Stomach smooth muscle (tissue), 2 donors: ENCODE data around the gene CES2.
"Not testable (repeated sequence)": the region's sequence is repeated elsewhere in the genome, so short reads cannot be mapped to it uniquely, and the experiment has no call there.

ENCODE experiments used
- H3K27ac ChIP-seq: one replicate; pipeline ENCODE4 v1.7.0; 2013; ENCODE audit warnings: mild to moderate bottlenecking, low read length, inconsistent platforms
- H3K27me3 ChIP-seq, 2 donors: one replicate each; pipeline ENCODE4 v1.7.0; 2013; ENCODE audit warnings: low read length in 2 of 2; ENCODE audit not compliant: insufficient read depth in 2 of 2, control insufficient read depth in 1 of 2
- H3K36me3 ChIP-seq, 2 donors: one replicate each; pipeline ENCODE4 v1.7.0; 2013; ENCODE audit warnings: low read length in 2 of 2; ENCODE audit not compliant: control insufficient read depth in 2 of 2, insufficient read depth in 2 of 2
- H3K4me1 ChIP-seq: one replicate; pipeline ENCODE4 v1.7.0; 2013; ENCODE audit warnings: low read length; ENCODE audit not compliant: control insufficient read depth, insufficient read depth
- H3K4me3 ChIP-seq, 2 donors: one replicate each; pipeline ENCODE4 v1.7.0; 2013; ENCODE audit warnings: low read length in 2 of 2
- H3K9ac ChIP-seq, 2 donors: one replicate each; pipeline ENCODE4 v1.7.0; 2013; ENCODE audit warnings: low read length in 2 of 2, mild to moderate bottlenecking in 1 of 2
- H3K9me3 ChIP-seq, 2 donors: one replicate each; pipeline ENCODE4 v1.7.0; 2013; ENCODE audit warnings: low read length in 2 of 2; ENCODE audit not compliant: control insufficient read depth in 2 of 2
- donor health status: healthy.
- donor health status: Pancreatic carcinoma.

CES2 gene

DNA sequence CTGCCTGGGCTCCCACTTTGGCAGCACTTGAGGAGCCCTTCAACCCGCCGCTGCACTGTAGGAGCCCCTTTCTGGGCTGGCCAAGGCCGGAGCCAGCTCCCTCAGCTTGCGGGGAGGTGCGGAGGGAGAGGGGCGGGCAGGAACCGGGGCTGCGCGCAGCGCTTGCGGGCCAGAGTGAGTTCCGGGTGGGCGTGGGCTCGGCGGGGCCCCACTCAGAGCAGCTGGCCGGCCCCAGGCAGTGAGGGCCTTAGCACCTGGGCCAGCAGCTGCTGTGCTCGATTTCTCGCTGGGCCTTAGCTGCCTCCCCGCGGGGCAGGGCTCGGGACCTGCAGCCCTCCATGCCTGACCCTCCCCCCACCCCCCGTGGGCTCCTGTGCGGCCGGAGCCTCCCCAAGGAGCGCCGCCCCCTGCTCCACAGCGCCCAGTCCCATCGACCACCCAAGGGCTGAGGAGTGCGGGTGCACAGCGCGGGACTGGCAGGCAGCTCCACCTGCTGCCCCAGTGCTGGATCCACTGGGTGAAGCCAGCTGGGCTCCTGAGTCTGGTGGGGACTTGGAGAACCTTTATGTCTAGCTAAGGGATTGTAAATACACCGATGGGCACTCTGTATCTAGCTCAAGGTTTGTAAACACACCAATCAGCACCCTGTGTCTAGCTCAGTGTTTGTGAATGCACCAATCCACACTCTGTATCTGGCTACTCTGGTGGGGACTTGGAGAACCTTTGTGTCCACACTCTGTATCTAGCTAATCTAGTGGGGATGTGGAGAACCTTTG lies 39.0 kb downstream of the CES2 start:
- H3K36me3 ChIP-seq, H3K27ac ChIP-seq, H3K9me3 ChIP-seq, H3K9ac ChIP-seq, H3K4me3 ChIP-seq, H3K4me1 ChIP-seq, H3K27me3 ChIP-seq: not testable (repeated sequence)

DNA sequence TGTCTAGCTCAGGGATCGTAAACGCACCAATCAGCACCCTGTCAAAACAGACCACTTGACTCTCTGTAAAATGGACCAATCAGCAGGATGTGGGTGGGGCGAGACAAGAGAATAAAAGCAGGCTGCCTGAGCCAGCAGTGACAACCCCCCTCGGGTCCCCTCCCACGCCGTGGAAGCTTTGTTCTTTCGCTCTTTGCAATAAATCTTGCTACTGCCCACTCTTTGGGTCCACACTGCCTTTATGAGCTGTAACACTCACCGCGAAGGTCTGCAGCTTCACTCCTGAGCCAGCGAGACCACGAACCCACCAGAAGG lies 39.6 kb downstream of the CES2 start:
- H3K9ac ChIP-seq, H3K9me3 ChIP-seq, H3K27ac ChIP-seq, H3K36me3 ChIP-seq, H3K27me3 ChIP-seq, H3K4me1 ChIP-seq, H3K4me3 ChIP-seq: not testable (repeated sequence)

DNA sequence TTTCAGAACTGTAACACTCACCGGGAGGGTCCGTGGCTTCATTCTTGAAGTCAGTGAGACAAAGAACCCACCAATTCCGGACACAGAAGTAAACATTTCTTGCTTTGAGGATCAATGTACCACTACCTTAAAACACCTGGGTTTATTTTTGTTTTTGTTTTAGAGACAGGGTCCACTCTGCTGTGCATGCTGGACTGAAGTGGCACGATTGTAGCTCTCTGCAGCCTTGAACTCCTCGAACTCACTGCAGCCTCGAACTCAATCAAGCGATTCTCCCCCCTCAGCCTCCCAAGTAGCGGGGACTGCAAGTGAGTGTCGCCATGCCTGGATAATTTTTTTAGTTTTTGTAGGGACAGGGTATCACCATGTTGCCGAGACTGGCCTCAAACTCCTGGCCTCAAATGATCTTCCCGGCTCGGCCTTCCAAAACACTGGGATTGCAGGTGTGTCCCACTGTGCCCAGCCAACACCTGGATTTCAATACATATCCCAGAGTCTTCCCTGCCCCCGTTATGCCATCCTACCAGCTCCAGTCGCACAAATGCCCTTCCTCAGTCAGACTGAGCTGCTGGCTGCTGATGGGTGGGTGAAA lies 40.1 kb downstream of the CES2 start:
- no peaks in the 10 kb centered on the region for H3K4me1 ChIP-seq
- no peaks in the 10 kb centered on the region for H3K9me3 ChIP-seq
- H3K27ac ChIP-seq: no peak overlapping the region
- peaks cover 0 to 3% of the 10 kb centered on the region in 2 donors for H3K27me3 ChIP-seq
- H3K4me3 ChIP-seq: no peak overlapping the region
- no peak overlapping the region for H3K9ac ChIP-seq
- no peaks in the 10 kb centered on the region for H3K36me3 ChIP-seq

DNA sequence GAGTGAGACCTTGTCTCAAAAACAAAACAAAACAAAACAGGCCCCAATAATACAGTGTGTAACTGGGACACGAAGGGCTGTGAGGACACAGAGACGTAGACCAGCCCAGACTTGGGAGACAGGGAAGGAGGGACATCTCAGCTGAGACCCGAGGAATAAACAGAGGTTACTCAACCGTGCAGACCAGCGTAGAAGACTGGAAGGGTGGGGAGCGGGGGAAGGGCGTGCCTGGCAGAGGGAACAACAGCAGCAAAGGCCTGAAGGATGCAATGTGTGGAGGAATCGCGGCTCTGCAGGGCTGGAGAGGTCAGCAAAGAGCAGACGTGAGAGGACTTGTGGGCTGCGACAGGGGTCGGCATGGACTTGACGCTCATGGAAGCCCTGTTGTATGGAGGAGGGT lies 41.4 kb downstream of the CES2 start:
- no peaks in the 10 kb centered on the region for H3K4me1 ChIP-seq
- H3K27me3 ChIP-seq: peaks cover 0 to 3% of the 10 kb centered on the region in 2 donors
- H3K4me3 ChIP-seq: no peak overlapping the region
- H3K9me3 ChIP-seq: no peaks in the 10 kb centered on the region
- H3K9ac ChIP-seq: no peak overlapping the region
- H3K27ac ChIP-seq: no peak overlapping the region
- no peaks in the 10 kb centered on the region for H3K36me3 ChIP-seq

DNA sequence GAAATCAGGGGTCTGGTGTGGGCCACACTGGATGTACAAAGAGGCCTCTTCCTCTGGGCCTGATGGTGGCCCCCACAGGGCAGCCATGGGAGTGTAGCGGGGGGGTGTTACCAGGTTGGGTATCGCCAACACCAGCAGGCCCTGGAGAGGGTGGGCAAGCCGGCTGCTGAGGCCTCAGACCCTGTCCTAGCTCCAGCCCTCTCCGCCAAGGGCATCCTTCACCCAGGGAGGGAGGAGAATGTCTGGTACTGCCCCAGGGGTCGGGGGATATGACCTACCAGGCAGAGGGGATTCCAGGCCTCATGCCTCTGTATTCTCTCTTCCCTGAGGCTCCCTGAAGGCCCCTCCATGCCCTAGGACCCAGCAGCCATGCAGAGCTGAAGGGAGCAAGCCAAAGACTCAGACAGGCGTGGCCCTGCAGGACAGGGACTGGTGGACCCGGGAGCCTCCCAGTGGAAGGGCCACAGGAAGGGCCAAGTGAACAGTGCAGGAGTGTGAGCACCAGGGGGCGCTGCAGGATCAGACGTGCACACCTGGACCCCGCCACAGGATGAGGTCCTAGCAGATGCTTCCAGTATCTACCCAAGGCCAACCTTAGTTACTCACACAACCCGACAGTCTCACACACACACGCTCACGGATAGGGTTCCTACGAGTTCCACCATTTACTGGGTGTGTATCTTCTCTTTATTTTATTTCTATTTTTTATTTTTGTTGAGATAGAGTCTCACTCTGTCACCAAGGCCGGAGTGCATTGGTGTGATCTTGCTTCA lies 42.2 kb downstream of the CES2 start:
- H3K4me1 ChIP-seq: no peaks in the 10 kb centered on the region

DNA sequence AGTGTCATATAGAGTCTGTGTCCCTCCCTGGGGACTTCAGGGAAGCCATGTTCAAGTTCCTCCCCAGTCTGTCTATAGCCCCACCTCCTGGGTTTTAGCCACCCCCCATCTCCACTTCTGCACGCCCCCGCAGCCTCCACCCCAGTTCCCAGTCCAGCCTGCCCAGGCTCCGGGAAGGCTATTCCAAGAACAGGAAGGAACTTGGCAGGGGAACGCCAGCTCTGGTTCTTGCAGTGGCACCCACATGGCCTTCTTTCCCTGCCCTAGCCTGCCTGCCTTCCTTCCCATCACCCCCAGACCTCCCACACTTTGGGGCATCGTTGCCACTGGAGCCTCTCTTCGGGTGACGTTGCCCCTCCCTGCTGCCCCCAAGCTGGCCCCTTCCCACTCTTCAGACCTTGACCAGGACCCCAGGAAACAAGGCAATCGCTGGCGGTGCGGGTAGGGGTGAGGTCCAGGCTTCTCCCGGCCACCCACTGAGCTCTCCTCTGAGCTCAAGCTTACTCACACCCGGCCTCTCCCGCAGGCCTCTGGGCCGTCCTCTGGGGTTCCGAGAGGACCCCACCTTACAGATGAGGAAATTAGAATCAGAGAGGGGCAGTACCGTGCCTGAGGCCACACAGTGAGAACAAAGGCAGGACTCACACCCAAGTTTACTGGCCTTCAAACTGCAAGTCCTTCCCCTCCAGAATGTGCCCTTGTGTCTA lies 43.8 kb downstream of the CES2 start:
- H3K27ac ChIP-seq: no peak overlapping the region

More for the DNA sequence above, 42.2 kb downstream of the CES2 start:
- H3K9ac ChIP-seq: no peak overlapping the region
- no peaks in the 10 kb centered on the region for H3K36me3 ChIP-seq
- H3K9me3 ChIP-seq: no peaks in the 10 kb centered on the region
- no peak overlapping the region for H3K4me3 ChIP-seq
- peaks cover 0 to 3% of the 10 kb centered on the region in 2 donors for H3K27me3 ChIP-seq
- no peak overlapping the region for H3K27ac ChIP-seq

DNA sequence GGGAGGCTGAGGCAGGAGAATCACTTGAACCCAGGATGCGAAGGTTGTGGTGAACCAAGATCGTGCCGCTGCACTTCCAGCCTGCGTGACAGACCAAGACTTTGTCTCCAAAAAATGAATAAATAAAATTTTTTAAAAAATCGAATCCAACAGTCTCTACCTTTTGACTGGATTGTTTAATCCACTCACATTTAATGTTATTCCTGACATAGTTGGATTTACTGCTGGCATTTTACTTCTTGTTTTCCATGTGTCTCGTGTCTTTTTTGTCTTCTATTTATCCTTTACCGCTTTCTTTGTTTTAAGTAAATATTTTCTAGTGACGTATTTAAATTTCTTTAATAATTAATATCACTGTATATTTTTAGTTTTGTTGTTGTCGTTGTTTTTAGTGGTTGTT lies 47.7 kb downstream of the CES2 start:
- H3K4me1 ChIP-seq: no peaks in the 10 kb centered on the region
- H3K9ac ChIP-seq: no peak overlapping the region
- H3K27me3 ChIP-seq: no peaks in the 10 kb centered on the region
- no peaks in the 10 kb centered on the region for H3K9me3 ChIP-seq
- H3K36me3 ChIP-seq: no peaks in the 10 kb centered on the region
- no peak overlapping the region for H3K27ac ChIP-seq
- H3K4me3 ChIP-seq: no peak overlapping the region

More for the DNA sequence above, 43.8 kb downstream of the CES2 start:
- Histone ChIP-seq H3K4me3 (no peak overlapping the region), H3K36me3 (no peaks in the 10 kb centered on the region), H3K9me3 (no peaks in the 10 kb centered on the region), H3K9ac (no peak overlapping the region), H3K4me1 (no peaks in the 10 kb centered on the region), H3K27me3 (peaks cover 0 to 3% of the 10 kb centered on the region in 2 donors)

DNA sequence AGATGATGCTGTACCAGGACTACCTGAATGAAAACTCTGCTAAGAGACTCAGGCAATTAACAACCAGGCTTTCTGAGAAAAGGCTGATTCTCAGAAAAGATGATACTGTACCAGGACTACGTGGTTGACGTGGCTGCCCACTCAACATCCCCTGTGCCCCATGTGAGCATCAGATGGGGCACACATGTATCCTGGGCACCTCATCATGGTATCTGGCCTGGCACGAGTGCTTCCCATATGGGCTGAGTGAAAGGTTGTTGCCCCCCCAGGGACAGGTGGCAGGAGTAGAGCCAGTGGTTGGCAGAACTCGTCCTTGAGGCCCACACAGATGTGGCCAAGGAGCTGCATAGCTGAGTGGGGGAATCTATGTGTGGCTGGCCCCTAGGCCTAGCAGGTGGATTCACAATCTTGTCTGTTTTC lies 49.6 kb downstream of the CES2 start:
- no peak overlapping the region for H3K9ac ChIP-seq

DNA sequence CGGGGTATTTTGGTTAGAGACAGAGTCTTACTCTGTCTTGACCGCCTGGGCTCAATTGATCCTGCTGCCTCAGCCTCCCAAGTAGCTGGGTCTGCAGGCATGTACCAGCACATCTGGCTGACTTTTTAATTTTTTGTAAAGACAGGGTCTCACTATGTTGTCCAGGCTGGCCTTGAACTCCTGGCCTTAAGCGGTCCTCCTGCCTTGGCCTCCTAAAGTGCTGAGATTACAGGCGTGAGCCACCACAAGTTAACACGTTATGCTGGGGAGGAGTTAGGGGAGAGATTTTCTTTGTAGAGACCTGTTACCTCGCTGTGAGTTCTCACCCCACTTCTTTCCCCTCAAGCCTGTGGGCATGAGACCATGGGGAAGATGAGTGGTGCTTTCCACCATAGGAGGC lies 51.2 kb downstream of the CES2 start:
- H3K4me1 ChIP-seq: no peaks in the 10 kb centered on the region
- no peak overlapping the region for H3K9ac ChIP-seq
- no peaks in the 10 kb centered on the region for H3K36me3 ChIP-seq
- H3K9me3 ChIP-seq: no peaks in the 10 kb centered on the region
- no peak overlapping the region for H3K27ac ChIP-seq
- H3K27me3 ChIP-seq: no peaks in the 10 kb centered on the region
- H3K4me3 ChIP-seq: no peak overlapping the region

More for the DNA sequence above, 49.6 kb downstream of the CES2 start:
- Histone ChIP-seq H3K36me3 (no peaks in the 10 kb centered on the region), H3K4me3 (no peak overlapping the region), H3K27ac (no peak overlapping the region), H3K4me1 (no peaks in the 10 kb centered on the region), H3K9me3 (no peaks in the 10 kb centered on the region), H3K27me3 (no peaks in the 10 kb centered on the region)

DNA sequence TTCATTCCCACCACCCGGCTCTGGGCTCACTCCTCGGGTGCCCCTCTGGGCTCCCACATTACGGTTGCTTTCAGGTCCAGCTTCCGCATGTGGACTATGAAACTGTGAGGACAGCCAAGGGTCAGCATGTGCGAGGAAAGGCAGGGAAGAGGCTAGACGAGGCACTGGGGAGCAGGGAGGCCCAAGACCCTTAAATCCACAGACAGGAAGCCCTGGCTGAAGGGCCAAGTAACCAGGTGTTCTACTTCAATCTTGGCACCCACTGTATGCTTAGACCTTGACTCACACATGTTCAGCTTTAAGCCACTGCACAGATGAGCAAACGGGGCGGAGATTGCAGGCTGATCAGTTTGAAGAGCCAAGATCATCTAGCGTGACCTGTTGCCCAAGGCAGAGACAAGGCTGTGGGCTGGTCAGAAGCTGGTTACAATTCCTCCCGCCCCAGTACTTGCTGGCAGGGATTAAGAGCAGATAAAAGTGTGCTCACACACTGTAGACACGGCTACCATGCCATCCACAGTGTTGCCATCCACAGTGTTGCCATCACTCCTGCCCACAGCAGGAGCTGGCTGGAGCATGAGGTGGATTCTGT lies 53.0 kb downstream of the CES2 start, which contains the start of gene CES4A:
Gene CES4A (plus strand): TSS at position 393 of the 592 bp plus-strand sequence. CDS start 184 bp downstream, at position 577.
- Histone ChIP-seq H3K4me3 (no peak within 1 kb of the TSS), H3K36me3 (no peaks in the 10 kb centered on the region), H3K27me3 (no peaks in the 10 kb centered on the region), H3K9me3 (no peaks in the 10 kb centered on the region), H3K27ac (no peak within 1 kb of the TSS), H3K4me1 (no peaks in the 10 kb centered on the region), H3K9ac (no peak within 1 kb of the TSS)
